ENCODE data around the gene FHL1.
A peak's percentile ranks its signal among the peaks of the same experiment; 100 is the strongest.
"Not testable (repeated sequence)": the region's sequence is repeated elsewhere in the genome, so short reads cannot be mapped to it uniquely, and the experiment has no call there.

The FHL1 gene

DNA sequence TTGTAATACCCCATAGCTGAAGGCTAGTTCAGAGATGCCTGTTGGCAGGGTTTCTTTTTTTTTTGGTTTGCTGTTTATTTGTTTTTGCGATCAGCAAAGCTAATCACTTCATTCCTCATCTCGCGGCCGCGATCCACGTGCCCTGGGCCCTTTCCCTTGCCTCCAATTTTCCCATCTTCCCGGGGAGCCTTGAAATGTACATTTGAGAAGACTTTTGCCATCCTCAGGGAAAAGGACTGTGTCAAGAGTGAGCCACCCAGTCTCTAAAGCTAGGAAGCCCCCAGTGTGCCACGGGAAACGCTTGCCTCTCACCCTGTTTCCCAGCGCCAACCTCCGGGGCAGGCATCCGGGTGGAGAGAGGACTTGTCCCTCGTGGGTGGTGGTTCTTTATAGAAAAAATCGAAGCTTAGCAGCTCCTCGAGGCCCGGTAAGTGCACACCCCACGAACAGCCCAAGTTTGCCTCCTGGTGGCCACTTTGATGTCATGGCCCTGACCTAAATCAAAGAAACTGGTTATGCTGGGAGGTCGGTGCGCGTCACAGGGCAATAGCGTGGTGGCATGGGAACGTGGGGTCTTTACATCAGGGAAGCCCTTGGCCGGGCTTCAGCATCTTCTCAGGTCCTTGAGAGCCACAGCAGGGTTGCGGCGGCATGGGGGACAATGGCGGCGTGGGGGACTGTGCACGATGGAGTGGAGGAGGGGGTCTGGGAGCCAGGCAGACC is 61.8 kb downstream of the FHL1 start:
- no peak for DNase-seq (ENCODE audit: low read depth)

DNA sequence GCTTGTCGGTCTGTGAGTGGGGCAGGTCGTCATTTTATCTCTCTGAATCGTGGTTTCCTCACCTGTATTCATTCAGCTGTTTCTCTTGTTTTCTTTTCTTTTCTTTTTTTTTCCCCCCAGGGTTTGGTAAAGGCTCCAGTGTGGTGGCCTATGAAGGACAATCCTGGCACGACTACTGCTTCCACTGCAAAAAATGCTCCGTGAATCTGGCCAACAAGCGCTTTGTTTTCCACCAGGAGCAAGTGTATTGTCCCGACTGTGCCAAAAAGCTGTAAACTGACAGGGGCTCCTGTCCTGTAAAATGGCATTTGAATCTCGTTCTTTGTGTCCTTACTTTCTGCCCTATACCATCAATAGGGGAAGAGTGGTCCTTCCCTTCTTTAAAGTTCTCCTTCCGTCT is 62.4 kb downstream of the FHL1 start:
- DNase-seq (ENCODE audit: low read depth) = no peak

DNA sequence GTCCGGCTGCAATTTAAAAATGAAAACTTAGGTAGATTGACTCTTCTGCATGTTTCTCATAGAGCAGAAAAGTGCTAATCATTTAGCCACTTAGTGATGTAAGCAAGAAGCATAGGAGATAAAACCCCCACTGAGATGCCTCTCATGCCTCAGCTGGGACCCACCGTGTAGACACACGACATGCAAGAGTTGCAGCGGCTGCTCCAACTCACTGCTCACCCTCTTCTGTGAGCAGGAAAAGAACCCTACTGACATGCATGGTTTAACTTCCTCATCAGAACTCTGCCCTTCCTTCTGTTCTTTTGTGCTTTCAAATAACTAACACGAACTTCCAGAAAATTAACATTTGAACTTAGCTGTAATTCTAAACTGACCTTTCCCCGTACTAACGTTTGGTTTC is 62.9 kb downstream of the FHL1 start:
- no peak for DNase-seq (ENCODE audit: low read depth)

DNA sequence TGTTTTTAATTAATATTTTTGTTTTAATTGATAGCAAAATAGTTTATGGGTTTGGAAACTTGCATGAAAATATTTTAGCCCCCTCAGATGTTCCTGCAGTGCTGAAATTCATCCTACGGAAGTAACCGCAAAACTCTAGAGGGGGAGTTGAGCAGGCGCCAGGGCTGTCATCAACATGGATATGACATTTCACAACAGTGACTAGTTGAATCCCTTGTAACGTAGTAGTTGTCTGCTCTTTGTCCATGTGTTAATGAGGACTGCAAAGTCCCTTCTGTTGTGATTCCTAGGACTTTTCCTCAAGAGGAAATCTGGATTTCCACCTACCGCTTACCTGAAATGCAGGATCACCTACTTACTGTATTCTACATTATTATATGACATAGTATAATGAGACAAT is 63.5 kb downstream of the FHL1 start:
- DNase-seq (ENCODE audit: low read depth) = no peak

DNA sequence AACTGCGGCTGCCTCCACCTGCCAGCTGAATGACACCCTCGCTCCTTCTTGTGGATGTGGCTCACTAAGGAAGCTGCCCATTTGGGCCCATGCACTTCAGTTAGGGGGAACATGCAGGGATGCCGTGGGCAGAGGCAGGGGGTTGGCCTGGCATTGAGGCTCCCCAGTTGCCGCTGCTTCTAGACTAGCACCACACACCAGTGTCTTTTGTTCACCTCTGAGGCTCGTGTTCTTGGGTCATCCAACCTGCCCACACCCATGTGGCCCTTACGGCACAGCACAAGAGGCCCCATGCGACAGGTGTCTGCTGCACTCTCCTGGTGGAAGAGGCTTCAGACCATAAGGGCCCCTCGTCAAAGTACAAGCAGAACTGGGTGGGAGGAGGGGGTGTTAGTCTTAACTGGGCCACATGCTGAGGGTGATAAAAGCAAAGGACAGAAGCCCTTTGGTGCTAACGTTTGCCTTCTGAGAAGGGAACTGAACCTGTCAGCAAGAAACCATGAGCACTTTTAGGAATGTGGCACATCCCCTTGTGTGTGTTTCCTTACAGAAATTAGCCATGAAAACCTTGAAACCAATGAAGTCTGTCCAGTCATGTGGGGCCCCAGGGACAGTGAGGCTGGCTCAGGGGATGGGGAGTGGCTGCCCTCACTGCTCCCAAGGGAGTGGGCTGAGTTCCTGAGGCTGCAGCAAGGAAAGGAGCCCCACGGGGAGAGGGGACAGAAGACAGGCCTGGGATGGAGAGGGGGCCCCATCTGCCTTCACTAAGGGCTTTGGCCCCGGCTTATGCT is 64.6 kb downstream of the FHL1 start:
- no peak for DNase-seq (ENCODE audit: low read depth)

DNA sequence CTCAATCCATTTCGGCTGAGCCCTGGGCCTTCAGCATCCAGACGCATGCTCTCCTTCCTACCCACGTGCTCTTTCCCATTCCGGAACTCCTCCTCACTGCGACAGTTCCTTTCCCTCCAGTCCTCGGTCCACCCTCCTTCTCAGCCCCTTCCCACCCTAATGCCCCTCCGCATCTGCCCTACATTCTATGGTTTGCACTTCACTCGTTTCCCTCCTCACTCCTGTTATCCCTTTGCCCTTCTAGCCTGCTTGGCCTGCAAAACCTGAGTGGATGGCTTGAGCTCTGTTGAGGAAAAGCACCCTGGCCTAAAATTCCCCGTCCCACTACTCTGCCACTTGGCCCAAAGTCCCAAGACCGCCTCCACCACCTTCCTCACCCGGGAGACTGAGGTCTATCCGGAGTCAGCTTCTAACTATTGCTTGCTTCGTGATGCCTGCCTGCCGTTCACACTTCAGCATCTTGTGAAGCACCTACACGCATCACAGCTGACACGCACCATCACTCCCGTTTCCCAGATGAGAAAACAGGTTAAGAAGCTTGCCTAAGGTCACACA is 65.3 kb downstream of the FHL1 start:
- no peak for DNase-seq (ENCODE audit: low read depth)

DNA sequence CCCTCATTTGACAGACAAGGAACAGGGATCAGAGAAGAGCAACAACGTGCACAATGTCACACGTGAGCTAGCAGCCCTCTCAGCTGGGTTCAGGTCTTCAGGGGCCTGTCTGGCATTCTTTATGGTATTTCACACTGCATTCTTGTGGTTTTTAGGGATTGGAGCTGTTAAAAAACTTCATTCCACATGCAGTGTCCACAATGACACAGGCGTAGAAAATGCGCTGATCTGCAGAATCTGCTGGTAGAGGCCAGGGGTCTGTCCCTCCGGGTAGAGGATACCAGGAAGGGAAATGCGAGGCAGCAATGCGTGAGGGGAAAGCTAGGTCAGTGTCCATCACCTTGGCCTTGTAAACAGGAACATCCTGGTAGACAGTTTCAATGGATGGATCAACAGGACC is 67.2 kb downstream of the FHL1 start:
- peak; percentile 49 for DNase-seq (ENCODE audit: low read depth)

DNA sequence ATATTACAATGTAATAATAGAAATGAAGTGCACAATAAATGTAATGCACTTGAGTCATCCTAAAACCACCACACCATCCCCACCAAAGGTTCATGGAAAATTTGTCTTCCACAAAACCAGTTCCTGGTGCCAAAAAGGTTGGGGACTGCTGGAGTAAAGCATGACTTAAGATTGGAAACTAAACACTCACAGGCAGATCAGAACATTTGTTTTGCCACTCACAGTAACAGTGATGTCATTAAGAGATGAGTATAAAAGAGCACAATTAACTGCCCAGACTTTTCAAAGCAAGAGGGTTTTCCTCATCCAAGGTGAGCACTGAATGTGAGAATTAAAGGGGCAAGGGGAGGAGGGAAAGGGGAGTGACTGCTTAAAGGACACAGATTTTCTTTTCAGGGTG is 68.2 kb downstream of the FHL1 start:
- DNase-seq (ENCODE audit: low read depth) = no peak

DNA sequence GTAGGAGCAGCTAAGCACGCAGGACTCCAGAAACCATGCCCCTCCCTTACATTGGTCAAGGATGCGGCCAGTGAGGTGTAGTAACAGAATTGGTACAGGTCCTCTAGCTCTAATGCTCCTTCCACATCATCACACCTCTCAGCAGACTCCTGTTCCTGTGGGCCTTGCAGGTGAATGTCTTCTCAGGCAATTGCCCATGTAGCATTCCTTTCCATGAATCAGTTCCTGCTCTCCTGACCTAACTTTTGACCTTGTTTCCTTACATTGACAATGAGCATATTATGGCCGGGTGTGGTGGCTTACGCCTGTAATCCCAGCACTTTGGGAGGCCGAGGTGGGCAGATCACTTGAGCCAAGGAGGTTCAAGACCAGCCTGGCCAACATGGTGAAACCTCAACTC is 72.6 kb downstream of the FHL1 start:
- no peak for DNase-seq (ENCODE audit: low read depth)

DNA sequence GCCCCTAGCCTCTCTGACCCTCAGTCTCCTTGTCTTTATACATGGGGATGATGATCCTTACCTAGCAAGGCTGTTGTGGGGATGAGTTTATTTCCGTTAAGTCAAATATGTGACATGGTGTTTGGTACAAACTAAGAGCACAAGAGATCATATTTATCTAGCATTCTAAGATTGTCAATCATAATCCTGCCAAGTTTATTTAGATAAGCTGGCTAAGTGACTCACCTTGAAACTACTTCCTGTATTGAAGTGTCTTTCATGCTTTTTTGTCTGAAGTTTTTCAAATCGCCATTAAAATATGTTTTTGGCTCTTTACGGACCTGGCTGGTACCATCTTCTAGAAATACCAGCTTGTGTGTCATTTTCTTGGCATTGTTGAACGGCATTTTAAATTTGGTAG is 73.2 kb downstream of the FHL1 start:
- no peak for DNase-seq (ENCODE audit: low read depth)

DNA sequence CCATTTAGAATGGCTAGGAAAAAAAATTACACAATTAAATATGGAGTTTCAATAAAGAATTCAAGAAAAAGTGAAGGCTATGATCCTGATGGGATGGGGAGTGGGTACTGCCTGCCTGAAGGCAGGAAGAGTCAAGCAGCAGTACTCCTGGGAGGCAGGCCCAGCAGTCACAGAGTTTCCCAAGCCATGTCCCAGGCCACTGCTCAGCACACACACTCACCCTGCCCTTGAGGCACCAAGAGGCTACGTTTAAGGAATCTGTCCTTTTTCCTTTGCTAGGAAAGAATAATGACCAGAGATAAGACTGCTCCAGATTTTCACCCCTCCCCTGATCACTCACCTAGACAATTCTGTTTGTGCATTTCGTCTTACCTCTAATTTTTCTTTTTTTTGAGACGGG is 73.6 kb downstream of the FHL1 start:
- DNase-seq (ENCODE audit: low read depth) = no peak

DNA sequence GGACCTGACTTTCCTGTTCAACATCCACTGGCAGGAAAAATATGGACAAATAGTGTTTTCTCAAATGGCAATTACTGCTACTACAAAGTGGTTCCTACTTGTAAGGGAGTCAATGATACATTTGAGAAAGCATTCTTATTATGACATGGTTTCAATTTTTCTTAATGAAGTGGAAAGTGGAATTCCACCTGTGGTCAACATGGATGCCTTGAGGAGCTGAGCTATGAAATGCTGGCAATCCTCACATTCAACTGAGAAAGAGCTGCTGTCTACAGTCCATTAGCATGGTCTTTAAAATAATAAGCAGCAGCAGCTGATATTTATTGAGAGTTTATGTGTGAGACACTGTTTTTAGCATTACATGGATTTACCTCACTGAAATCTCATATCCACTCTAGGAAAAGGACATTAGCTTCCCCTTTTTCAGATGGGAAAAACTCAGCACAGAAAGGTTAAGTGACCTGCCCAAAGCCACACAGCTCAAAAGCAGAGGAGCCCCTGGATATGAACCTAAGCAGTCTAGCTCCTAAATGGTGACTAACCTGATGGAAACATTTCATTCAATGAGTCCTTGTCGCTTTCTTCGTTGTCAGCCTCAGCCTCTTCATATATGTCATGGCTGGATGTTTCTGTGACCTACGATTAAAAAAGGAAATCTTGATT is 74.6 kb downstream of the FHL1 start:
- no peak for DNase-seq (ENCODE audit: low read depth)

DNA sequence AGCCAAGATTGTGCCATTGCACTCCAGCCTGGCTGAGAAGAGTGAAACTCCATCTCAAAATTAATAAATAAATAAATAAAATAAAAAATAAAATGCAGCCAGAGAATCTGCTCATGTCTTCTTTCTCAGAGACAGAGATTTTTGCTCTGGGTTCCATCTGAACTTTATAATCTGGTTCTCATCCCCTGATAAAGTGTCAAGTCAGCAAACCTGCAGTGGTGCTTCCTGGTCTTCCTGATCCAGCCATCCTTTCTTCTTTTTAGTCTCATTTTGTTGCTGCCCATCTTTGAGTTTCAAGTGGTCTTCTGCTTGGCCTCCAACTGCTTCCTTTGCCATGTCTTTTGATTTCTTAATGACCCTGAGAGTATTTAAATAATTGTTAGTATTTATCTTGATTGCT is 79.7 kb downstream of the FHL1 start:
- no peak for DNase-seq (ENCODE audit: low read depth)

DNA sequence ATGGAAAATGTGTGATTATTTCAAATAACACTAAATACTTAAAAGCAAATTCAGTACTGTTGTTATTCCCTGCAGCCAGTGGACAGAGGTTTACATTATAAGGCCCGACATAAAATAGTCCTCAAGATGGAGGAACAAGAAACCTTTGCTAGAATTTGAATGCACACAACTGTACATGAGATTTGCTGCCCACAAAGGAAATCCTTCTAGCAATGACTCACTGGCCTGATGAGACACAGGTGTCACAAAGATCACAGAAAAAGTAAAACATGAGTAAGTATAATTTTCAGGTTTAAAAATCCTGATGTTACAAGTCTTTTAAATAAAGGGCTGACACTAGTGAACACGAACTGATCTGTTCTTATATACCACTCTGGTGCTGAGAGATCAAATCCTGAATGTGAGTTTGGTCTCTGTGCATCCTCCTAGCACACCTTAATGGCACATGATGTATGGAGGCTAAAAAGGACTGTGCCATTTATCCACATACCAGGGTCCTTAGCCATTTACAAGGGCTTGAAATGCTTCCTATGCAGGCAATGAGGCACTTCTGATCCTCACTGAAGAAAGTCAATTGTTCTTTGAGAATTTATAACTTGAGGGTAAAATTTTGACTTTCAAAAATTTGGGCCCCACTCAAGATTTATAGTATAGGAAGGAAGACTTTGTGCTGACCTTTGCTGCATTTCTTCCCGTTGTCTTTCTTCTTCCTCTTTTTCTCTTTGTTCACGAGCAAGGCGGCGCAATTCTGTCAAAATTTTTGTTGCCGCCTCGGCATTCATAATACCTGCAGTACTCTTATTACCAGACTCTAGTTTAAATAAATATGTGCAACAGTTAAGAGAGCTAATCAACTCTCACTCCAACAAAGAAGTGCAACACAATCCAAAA is 80.9 kb downstream of the FHL1 start:
- DNase-seq (ENCODE audit: low read depth) = no peak

DNA sequence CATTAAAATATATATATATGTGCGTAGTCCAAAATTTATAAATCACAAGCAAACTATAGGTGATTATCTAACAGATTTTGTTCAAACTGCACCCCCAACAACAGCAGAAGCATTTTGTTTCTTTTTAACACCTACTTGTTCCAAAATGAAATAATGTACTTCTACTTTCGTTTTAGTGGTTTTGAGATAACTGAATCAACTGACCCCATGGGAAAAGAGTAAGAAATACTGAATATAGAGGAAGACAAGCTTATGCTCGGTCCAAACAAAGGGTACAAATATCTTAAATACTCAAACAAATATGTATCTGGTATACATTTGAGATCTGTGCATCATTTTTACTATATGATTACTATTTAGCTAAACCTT is 81.5 kb downstream of the FHL1 start:
- no peak for DNase-seq (ENCODE audit: low read depth)

DNA sequence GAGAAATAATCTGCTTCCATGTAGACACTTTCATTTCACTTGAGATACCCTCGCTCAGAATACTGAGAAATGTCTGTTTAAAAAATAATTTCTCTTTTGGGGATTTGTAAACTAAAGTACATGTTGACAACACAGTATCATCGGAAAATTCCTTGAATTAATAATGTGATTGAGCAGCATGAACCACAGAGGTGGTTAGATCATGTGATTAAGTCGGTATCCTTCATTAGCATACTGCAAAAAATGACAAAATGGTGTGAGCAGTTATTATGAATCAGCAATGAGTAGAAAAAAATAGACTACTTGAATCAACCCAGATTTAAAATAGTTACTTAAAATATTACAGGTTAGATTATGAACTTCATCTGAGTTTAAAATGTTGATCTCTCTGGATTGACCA is 89.7 kb downstream of the FHL1 start:
- no peak for DNase-seq (ENCODE audit: low read depth)

DNA sequence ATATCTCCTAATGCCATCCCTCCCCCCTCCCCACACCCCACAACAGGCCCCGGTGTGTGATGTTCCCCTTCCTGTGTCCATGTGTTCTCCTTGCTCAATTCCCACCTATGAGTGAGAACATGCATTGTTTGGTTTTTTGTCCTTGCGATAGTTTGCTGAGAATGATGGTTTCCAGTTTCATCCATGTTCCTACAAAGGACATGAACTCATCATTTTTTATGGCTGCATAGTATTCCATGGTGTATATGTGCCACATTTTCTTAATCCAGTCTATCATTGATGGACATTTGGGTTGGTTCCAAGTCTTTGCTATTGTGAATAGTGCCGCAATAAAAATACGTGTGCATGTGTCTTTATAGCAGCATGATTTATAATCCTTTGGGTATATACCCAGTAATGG is 90.5 kb downstream of the FHL1 start:
- DNase-seq (ENCODE audit: low read depth) = not testable (repeated sequence)

DNA sequence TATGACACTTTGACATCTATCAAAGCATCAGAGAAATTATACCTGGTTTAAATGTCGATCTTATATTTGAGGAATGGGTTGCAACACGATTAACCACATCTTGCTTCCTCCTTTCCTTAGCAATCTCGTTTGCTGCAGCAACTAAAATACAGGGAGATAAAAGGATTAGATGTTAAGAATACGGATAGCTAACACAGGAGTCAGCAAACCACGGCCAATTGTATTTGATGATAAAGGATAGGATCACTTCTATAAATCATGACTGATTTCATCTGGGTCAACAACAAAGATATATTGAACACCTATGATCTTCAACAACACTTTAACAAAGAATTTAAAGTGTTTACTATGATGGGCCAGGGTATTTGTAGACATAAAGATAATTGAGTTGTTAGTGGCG is 98.9 kb downstream of the FHL1 start:
- no peak for DNase-seq (ENCODE audit: low read depth)

DNA sequence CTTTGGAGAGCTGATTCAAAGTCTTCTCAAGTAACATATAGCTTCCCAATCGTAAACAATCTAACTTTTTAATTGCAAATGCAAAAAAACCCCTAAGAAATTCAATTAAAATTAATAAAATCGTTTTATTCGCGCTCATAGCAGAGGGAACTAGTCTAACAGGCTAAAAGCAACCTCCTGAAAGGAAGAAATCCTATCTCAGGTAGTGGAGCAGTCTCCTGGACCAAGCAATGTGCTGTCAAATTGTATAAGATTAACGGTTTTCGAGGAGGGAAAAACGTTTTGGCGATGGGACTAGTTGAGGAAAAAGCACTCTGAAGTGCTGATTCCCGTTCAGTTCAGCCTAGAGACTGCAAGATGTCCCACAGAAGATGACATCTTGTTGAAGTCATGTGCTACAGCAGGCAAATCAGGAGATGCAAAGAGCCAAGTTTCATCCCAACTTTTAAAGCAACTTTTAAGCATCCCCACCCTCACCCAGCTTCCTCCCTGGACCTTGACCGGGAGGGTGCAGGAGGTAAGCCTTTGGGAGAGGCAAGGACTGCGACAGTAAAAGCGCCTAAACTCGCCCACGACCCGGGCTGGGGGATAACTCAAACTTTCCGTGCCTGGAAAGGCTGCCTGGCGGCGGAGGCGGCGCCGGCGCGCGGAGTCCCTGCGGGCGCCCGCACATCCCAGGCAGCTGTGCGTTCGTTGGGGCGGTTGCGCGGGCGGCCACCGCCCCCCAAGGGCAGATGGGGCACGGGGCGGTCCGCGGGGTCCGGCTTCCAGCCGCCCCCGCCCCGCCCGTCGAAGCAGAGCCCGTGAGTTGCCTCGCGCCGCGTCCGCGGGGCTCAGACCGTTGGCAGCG is 103.1 kb downstream of the FHL1 start:
- no peak for DNase-seq (ENCODE audit: low read depth)

DNA sequence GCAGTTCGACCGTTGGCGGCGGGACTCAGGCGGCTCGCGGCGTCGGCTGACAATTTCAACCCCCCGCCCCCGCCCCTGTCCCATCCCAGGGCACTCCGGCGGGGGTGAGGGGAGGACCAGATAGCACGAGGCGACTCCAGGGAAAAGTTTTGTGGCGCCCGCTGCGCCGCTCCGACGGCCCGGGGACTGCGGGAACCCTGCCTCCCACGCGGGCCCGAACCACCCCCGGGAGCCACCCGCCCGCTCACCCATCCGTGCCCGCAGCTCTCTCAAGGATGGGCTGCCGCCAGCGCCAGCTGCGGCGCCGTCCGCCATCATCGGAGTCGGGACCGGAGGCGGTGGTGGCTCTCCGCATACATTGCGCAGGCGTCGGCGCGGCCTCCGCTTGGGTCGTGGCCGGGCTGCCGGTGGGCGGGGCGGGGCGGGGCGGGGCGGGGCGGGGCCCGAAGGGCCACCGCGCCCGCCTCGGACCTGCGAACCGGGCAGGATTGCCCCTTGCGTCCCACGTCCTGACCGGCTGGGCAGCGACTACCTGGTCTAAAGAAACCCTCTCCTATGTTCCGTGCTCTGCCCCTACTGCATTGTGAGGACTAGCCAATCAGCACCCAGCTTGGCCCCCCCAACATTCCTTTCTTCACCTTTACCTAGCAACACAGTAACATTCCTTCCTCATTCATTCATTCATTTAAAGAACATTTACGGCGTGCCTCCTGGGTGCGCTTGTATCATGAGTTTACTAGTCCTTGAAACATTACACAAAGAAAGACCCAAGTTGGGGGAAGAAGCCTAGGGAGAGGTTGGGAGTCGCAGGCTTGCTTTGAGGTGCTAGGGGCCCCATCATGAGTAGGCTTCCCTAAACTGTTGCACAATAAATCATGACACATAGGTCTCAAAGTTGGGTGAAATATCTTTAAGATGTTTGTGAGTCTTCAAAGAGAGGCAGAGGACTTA is 104.0 kb downstream of the FHL1 start, which contains the start of gene MAP7D3:
TSS of gene MAP7D3 (minus strand) at position 360 of the 951 bp plus-strand sequence. CDS start at position 318, 42 bp downstream.
- DNase-seq (ENCODE audit: low read depth) = no peak

Measured in non-pigmented ciliary epithelial cell (primary cell).